Myocyte (in vitro differentiated cells): ENCODE measurements around the gene NOP16. TPM values are rescaled to one million over a fixed set of nuclear protein-coding genes. Genes with fewer than 3 reads are reported as not detected.
A peak's percentile ranks its signal among the peaks of the same experiment; 100 is the strongest.

Experiments used
- DNase-seq: peaks from one replicate; pipeline ENCODE4 v3.0.0-alpha.2; 2012; ENCODE audit warnings: low read depth
- polyA plus RNA-seq: library from polyadenylated mRNA; unstranded; fragments of >200 nt; gene quantifications from one replicate; pipeline ENCODE4 v1.2.1, GENCODE V29; 2012; ENCODE audit warnings: missing spikeins
- total RNA-seq: library from RNA; depleted of rRNA; stranded (reverse); fragments of >200 nt; gene quantifications from 2 replicates; pipeline ENCODE4 v1.2.3, GENCODE V29; 2014

Gene NOP16, protein sequence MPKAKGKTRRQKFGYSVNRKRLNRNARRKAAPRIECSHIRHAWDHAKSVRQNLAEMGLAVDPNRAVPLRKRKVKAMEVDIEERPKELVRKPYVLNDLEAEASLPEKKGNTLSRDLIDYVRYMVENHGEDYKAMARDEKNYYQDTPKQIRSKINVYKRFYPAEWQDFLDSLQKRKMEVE
- total RNA-seq, result 17.4 and 29.7 TPM in 2 replicates
- polyA plus RNA-seq, result 44.9 TPM

- peak; percentile 100 for DNase-seq
Measured at GRCh38 chr5:176388444-176389134, at the start of gene NOP16, which contains the start of gene HIGD2A. TSS of gene NOP16 (minus strand) at chr5:176388598. CDS start at chr5:176388539, 59 bp downstream. TSS of gene HIGD2A (plus strand) at chr5:176388751. CDS start at chr5:176388820, 69 bp downstream.

DNA sequence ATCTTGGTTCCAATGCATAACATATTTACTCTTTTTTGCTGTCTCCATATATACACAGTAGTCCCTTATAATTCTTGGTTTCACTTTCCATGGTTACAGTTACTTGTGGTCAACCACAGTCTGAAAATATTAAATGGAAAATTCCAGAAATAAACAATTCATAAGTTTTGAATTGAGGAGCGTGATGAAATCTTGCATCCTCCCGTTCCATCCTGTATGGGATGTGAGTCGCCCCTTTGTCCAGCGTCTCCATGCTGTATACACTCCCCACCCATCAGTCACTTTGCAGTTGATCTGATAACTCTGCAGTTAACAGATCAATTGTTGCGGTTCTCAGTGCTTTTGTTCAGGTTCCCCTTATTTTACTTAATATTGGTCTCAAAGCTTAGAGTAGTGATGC, 48.3 kb upstream of the NOP16 start:
- DNase-seq, result no peak

- DNase-seq, result no peak
Measured at GRCh38 chr5:176432707-176433106, 44.3 kb upstream of the NOP16 start.

GRCh38 chr5:176429972-176430371, 41.6 kb upstream of the NOP16 start:
- DNase-seq, result no peak

- no peak for DNase-seq
Measured at GRCh38 chr5:176427971-176428370, 39.6 kb upstream of the NOP16 start.

DNA sequence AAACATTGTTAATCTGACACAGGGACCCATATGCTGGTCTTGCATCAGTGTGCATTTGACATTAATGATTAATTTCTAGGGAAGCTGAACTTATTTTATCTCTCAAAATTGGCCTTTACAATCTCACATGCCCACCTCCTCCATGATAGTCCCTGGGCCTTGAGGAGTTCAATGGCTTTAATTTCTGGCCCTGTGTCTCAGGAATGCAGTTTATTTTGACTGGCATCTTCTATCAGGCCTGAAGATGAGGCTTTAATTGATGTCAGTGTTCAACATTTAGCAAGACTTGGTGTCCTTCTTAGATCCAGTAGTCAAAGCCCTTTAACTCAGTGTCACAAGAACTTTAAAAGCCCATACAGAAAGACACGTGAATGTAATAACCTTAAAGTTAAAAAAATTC, 38.5 kb upstream of the NOP16 start:
- DNase-seq, result no peak

GRCh38 chr5:176425791-176426190, 37.4 kb upstream of the NOP16 start:
- no peak for DNase-seq

GRCh38 chr5:176425138-176425537, 36.7 kb upstream of the NOP16 start:
- DNase-seq, result no peak

- no peak for DNase-seq
Measured at GRCh38 chr5:176424181-176424580, 35.8 kb upstream of the NOP16 start.

GRCh38 chr5:176420972-176421544, 32.7 kb upstream of the NOP16 start:
- no peak for DNase-seq

GRCh38 chr5:176420086-176420485, 31.7 kb upstream of the NOP16 start:
- no peak for DNase-seq

DNA sequence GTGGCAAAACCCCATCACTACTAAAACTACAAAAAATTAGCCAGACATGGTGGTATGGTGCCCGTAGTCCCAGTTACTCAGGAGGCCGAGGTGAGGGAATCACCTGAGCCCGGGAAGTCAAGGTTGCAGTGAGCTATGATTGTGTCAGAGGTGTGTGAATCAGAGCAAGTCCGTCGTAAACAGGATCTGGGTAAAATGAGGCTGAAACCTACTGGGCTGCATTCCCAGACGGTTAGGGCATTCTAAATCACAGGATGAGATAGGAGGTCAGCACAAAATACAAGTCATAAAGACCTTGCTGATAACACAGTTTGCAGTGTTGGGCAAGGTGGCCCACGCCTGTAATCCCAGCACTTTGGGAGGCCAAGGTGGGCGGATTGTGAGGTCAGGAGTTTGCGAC, 29.9 kb upstream of the NOP16 start:
- no peak for DNase-seq

DNA sequence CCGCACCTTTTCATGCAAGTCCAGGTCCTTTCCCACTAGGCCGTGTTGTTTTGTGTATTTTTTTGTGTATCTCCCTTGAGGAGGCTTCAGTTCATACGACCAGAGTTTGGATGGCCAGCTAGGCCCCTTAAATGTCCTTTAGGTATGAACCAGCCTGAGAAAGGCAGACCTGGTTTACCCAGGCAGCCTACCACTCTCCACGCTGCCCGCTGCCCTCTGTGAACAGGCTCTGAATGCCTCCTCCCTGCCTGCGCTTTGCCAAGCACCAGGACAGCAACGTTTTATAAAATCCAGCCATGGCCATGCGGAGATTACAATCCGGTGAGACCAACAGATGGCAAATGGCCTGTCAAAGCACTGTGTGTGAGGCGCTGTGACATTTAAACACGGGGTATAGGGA, 28.6 kb upstream of the NOP16 start:
- DNase-seq, result no peak

DNA sequence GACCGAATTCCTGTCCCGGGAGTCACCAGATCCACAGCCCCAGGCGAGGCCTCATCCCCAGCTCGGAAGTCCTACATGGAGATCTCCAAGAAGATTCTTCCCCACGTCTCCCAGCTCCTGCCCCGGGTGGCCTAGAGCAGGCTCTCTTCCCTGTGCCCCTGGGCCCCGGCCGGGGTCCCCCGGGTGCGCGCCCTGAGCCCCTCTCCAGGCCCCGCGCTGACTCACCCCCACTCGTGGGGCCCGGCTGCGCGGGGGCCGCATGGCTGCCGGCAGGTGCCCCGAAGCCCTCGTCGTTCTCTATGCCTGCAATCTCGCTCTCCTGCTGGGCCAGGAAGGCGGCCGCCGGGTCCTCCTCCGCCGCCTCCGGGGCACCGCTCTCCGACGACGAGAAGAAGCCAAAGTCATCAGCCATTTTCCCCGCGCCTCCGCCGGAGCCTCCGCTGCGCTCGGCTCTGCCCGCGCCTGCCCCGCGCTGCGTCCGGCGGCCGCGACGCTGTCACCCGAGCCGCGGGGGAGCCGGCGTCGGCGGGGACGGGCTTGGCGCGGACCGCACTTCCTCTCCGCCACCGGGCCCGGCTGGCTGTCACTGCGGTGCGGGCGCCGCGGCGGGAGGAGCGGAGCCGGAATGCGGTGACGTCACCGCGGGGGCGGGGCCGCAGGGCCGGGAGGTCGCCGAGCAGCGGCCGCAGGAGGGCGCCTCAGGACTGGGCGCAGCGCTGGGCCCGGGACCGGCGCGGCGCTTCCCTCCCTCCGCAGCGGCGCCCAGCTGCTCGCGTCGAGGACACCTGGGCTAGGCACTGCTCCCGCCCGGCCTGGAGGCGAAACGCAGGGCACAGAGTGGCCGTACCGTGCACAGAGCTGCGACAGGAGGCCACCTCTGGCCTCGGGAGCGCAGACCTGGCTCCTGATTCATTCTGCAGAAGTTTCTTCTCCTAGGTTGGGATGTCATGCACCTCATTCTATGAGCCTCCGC, 27.8 kb upstream of the NOP16 start, which contains the start of gene CLTB:
CLTB (minus strand) TSS at position 588 of the 973 bp plus-strand sequence; CDS start at position 412, 176 bp downstream.
- peak; percentile 85 for DNase-seq

DNA sequence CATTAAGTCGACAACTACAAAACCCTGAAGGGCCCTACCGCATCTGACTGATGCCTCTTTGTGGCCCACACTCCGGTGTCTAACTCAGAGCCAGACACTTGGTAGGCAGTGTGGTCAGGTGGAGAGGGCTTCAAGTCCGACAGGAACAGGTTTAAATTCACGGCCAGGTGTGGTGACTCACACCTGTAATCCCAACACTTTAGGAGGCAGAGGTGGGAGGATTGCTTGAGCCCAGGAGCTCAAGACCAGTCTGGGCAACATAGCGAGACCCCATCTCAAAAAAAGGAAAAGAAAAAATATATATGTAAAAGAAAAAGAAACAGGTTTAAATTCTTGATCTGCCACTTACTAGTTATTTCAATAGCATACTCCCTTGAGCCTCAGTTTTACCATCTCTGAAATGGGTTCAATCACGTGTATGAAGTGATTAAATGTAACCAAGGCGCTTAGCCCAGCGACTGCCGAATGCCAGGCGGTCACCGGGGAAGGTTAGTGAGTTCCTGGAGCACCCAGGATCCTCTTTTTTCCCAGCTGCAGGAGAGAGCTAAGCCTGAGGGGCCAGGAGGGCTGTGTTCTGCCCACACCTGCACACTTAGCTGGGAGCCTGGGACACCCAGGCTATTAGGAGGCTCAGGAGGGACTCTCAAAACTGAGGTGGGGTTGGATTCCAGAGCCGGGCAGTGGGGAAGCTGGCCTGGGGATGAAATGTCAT, 27.0 kb upstream of the NOP16 start:
- DNase-seq, result peak; percentile 77

DNA sequence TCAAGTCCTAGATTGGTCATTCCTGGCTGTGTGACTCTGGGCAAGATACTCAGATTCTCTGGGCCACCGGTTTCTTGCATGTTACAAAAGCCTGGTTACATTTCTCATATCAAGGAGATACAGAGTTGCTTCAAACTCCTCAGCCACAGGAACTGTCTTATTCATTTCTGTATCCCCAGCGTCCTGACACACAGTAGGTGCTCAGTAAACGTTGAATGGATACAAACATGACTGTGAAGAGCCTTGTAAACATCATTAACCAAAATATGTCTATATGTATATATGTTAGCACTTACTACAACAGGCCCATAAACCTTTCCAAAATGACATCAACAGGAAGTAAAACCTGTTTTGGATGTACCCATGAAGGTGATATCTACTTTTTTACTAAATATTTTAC, 26.3 kb upstream of the NOP16 start:
- no peak for DNase-seq

DNA sequence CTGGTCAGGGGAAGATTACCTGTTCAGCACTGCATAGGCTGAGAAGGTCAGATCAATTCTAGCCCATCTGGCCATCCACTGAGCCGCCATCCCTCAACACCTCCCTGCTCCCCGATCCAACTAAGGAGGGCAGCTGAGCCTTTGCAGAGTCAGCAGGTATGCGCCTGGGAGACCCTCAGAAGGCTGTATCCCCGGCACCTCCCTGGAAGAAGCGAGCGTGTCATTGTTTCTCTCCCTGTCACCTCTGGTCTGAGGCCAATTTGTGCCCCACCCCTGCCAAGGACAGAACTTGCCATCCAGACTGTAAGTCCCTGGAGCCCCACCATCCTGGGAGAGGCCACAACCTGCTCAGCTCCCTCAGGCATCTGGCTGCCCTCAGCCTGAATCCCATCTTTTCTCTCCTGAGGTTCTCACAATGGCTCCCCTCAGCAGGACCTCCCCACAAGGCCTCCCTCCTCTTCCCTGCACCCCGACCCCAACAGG, 25.4 kb upstream of the NOP16 start:
- DNase-seq, result no peak

DNA sequence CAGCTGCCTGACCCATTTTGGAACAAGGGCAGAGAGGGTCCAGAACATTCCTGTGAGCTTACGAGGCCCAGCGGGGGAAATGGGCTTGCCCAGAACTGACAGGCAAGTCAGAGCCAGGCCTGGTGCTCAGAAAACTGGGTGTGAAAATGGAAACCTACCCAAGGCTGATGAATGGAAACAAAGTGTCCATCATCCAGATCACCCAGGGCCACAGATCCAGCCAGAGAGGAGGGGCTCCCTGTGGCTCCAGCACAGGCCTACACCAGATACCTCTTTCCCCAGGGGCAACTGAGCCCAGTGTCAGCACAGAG, 24.8 kb upstream of the NOP16 start:
- DNase-seq, result peak; percentile 57

DNA sequence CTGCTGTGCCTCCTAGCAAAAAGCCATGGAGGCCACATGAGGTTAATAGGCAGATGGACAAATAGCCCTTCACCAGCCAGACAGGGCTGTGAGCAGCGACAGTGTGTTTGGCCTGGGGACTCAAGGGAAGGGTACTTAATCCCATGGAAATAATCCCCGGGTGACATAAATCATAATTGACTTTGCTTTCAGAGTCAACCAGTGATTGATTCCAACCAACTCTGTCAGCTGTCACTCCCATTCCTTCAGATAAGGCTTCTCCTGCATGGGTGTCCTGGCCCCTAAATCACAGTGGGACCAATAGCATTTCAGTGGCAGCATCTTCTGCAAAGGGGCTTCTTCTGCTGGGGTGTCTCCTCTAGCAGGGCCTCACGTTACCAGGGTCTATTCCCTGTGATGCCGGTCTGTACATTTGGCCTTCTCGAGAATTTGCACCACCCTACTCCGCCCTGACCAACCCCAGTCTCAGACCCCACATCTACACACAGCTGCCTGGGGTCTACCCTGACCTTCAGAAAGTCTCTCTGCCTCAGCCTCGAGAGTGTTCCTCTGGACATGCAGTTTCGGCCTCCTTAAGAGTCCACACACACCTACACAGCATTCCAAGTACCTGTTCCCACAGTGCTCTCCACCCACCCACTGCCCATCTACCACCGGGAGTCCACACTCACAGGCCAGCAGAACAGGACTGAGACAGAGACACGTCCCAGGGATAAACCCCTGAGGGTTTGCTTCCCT, 24.3 kb upstream of the NOP16 start:
- DNase-seq, result no peak
